NCI-H2171 (cell line): ENCODE data around the gene KRTAP13-3.

Source experiments
- DNase-seq: peaks from one replicate; lab custom pipeline; 2025; lab: John Stamatoyannopoulos, UW

KRTAP13-3 gene

GRCh38 chr21:30425826-30426225 lies at the start of gene KRTAP13-3:
Gene KRTAP13-3 (minus strand): TSS chr21:30425926. CDS start chr21:30425912, 14 bp downstream.
- DNase-seq, result no peak

GRCh38 chr21:30468900-30469714 lies 43.4 kb upstream of the KRTAP13-3 start:
- no peak for DNase-seq

GRCh38 chr21:30463713-30464112 lies 38.0 kb upstream of the KRTAP13-3 start:
- DNase-seq, result no peak

GRCh38 chr21:30448514-30448913 lies 22.8 kb upstream of the KRTAP13-3 start:
- no peak for DNase-seq

- no peak for DNase-seq
Measured at GRCh38 chr21:30447056-30447455, 21.3 kb upstream of the KRTAP13-3 start.

GRCh38 chr21:30444204-30444603 lies 18.5 kb upstream of the KRTAP13-3 start:
- DNase-seq, result no peak

- DNase-seq, result no peak
Measured at GRCh38 chr21:30443226-30443625, 17.5 kb upstream of the KRTAP13-3 start.

GRCh38 chr21:30439975-30440374 lies 14.2 kb upstream of the KRTAP13-3 start, which contains the start of gene KRTAP15-1:
Gene KRTAP15-1 (plus strand): TSS chr21:30440275. CDS start chr21:30440328, 53 bp downstream.
- DNase-seq, result no peak

- DNase-seq, result no peak
Measured at GRCh38 chr21:30437010-30437565, 11.4 kb upstream of the KRTAP13-3 start.

- DNase-seq, result peak; percentile 16
Measured at GRCh38 chr21:30434033-30434631, 8.4 kb upstream of the KRTAP13-3 start.

- no peak for DNase-seq
Measured at GRCh38 chr21:30430170-30430655, 4.5 kb upstream of the KRTAP13-3 start, which contains the start of gene KRTAP13-4. Gene KRTAP13-4 (plus strand): TSS chr21:30430220. CDS start chr21:30430276, 56 bp downstream.

GRCh38 chr21:30426731-30427130 lies 1.0 kb upstream of the KRTAP13-3 start:
- DNase-seq, result no peak

- no peak for DNase-seq
Measured at GRCh38 chr21:30415993-30416392, 9.7 kb downstream of the KRTAP13-3 start.

- DNase-seq, result peak; percentile 76
Measured at GRCh38 chr21:30408782-30409494, 16.8 kb downstream of the KRTAP13-3 start.

GRCh38 chr21:30395731-30396130 lies 30.0 kb downstream of the KRTAP13-3 start, which contains the start of gene KRTAP13-1:
Gene KRTAP13-1 (plus strand): TSS chr21:30396031. CDS start chr21:30396087, 56 bp downstream.
- DNase-seq, result no peak

- DNase-seq, result no peak
Measured at GRCh38 chr21:30391492-30392025, 34.2 kb downstream of the KRTAP13-3 start.

GRCh38 chr21:30382201-30382600 lies 43.5 kb downstream of the KRTAP13-3 start:
- DNase-seq, result no peak
